Embryonic facial prominence (tissue), 1 donor: ENCODE results near the gene CCDC57.

Experiments used
- DNase-seq: peaks from one replicate; pipeline ENCODE4 v3.0.0-alpha.2; 2016; ENCODE audit errors: extremely low spot score

CCDC57 gene

DNA sequence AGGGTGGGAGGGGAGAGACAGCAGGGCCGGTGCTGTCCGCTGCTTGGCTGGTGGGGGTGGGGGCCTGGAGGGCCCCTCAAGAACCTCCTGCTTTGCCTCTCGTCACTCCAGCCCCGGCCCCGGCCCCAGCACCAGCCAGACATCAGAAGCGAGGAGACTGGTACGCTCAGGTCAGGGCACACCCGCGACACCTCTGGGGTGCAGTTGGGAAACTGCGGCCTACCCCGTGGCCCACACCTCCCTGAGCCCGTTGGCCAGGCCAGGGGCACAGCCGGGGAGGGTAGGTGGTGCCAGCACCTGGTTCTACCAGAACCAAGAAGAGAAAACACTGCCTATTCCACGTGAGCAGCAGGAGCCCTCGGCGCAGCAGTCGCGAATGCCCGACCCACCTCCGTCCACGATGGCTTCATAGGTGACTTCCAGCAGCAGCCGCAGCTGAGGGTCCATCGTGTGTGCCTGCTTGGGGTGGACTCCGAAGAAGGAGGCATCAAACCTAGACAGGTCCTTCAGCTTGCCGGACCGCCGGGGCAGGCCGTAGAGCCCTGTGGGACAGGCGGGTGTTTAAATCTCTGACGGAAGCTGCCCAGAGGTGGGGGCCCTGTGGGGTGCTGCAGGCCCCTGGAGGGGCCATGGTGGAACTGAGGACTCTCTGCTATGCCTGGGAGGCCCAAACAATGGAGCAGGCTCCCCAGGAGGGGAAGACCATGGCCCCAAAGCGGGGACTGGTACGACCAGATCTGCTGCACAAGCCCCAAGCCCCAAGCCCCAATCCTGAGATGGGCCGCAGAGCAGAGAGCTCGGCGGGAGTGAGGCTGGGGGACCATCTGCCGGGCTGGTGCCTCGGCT is 117.5 kb downstream of the CCDC57 start:
- DNase-seq = no peak

DNA sequence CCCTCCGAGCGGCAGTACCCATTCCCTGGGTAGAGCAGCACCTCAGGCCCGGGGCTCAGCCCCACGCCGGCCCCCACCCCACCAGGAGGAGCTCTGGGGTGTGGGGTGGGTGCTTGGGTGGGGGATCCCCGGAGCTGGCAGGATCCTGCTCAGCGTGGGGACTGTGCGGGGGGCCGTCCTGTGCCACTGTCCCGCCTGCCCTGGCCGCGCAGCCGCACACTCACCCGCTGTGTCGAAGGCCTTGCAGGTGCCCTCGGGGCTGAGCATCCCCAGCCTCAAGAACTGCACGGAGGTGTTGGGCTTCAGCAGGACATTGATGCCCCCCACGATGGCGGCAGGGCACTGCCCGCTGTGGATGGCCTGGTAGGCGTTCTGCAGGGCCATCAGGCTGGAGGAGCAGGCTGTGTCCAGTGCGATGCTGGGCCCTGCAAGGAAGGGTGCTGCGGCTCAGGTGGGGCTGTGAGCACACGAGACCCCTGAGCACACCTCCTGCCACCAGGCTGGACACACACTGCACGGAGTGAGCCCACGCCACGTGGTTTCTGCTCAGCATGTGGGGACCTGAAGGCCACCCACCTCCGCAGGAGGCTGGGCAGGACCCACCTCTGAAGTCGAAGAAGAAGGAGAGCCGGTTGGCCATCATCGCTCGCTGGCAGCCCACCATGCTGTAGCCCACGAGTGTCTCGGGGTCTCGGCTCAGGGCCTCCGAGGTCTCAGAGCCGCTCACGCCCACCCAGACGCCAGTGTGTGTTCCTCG is 119.5 kb downstream of the CCDC57 start:
- DNase-seq = no peak

- no peak for DNase-seq
Measured at GRCh38 chr17:82092628-82092994, 120.0 kb downstream of the CCDC57 start.

- DNase-seq = no peak
Measured at GRCh38 chr17:82092094-82092586, 120.5 kb downstream of the CCDC57 start.

GRCh38 chr17:82091264-82092066 is 121.2 kb downstream of the CCDC57 start:
- DNase-seq = no peak

DNA sequence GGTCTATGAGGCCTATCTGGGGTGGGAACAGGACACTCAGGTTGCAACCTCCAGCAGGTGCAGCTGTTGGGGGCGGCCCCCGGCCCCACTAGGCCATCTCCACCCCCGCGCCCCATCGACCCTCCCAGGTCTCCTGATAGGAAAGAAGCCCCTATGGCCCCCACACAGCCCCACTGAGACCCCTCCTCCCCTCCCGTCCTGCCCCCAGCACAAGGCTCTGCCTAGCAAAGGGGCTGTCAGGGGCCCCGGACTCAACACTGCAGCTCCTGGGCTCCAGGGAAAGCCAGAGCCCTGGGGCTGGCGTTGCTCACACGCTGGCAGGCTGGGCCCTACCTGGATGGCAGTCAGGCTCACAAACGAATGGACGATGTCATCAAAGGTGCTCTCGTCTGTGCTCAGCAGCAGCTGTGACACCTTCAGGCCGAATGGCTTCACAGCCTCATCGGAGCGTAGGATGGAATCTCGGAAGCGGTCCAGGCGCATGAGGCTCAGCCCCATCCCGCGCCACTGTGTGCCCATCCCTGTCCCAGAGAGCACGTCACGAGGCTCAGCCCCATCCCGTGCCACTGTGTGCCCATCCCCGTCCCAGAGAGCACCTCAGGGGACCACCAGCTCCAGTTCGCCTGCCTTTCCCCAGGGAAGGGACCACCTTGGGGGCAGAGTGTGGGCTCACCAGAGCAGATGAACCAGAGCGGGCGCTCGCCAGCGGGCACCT is 121.9 kb downstream of the CCDC57 start:
- no peak for DNase-seq

DNA sequence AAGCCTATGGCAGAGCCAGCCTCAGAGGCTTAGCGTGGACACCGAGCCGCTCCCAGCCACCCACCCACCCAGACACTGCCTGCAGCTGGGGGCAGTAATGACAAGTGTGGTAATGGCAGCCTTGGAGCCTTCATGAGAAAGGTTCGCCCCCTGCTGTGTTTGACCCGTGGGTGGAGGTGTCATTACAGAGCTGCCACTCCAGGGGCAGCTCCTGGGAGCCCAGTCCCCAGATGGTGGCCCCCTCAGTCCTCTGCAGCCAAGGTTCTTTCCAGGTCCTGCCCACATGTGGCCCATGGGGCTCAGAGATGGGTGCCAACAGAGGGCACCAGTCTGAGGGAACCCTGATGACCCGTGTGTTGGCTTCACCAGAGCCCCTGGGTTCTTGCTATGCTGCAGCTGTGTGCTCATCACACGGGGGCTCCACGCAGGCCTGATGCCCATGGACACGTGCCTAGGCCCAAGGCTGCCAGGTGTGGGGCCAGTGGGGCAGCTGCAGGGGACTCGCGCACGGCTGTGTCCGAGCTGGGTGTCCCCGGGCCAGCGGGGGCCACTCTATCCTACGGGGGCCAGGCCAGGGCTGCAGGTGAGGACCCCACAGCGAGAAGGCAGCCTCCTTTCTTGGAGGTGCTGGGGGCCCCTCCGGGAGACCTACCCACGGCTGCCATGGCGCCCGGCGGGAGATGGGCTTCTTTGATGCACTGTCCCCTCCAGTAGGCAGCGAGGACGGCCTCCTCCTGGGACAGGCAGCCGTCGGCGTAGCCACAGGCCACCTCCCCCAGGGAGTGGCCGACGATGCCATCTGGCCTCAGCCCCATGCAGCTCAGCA is 122.7 kb downstream of the CCDC57 start:
- DNase-seq = no peak

DNA sequence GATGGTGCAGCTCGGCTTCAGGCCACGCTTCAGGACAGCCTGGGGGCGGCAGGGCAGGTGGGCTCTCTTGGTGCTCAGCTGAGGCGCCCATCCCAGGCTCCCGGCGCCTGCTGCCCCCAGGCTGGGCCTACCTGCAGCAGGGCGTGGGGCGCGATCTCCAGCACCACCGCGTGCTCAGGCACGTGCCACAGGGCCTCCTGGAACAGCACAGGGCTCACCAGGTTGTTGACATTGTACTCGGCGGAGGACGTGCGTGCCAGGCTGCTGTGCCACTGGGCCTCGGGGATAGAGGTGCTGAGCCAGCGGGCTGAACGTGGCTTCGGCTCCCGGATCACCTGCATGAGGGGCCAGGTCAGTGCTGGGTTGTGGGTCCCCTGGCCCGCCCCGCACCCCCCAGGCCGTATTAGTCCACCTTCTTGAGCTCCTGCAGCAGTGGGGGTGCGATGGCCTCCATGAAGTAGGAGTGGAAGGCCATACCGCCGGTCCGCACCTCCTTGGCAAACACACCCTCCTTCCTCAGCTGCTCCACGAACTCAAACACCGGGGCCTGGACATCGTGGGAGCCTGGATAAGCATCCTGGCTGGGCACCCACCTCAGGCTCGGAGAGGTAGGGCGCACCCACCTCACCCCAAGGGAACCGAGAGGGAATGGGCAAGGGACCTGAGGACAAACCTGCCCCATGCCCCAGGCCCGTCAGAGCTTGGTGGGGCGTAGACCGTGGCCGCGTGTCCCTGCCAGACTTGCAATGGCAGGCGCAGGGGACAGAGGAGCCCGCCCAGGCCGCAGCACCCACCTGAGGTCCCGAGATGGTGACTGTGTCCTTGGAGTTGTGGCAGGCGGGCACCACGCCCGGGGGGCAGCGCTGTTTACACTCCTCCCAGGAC is 123.6 kb downstream of the CCDC57 start:
- no peak for DNase-seq

- no peak for DNase-seq
Measured at GRCh38 chr17:82087961-82088837, 124.4 kb downstream of the CCDC57 start.

DNA sequence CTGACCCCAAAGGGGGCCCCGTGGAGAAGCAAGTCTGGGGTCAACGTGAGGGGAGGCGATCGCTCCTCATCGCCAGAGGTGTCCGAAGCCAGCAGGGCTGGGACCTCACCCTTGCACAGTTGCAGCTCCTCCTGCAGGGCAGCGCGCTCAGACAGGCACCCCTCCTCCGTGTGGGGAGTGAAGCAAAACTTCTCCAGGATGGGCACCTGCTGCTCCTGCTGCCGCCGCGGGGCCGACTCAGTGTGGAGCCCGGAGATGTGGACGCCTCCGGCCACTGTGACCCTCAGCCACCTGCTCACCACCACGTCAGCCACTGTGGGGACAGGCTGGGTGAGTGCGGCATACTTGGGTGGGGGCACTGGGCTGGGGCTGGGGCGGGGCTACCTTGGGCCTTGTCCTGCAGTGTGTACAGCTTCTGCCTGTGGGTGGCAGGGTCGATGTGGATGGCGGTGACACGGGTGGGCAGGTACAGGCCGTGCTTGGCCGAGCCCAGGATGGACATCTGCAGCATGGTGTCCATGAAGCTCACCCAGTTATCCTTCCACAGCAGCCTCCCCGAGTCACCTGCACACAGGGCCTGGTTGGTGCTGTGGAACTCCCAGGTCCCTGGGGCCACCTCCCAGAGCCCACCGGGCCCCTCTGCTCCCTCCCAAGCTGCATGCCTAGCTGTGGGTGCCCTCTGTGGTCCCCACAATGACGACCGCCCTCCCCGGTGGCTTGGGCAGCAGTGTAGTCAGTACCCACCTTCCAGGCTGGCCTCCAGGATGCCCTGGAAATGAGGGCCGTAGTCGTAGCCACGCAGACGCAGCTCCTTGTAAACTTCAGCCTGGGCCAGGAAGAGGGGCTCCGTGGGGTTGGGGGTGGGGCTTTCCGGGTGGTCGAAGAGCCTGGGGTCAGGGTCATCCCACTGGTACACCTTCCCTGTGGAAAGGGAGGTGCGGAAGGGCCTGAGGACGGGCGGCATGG is 125.4 kb downstream of the CCDC57 start:
- no peak for DNase-seq

DNA sequence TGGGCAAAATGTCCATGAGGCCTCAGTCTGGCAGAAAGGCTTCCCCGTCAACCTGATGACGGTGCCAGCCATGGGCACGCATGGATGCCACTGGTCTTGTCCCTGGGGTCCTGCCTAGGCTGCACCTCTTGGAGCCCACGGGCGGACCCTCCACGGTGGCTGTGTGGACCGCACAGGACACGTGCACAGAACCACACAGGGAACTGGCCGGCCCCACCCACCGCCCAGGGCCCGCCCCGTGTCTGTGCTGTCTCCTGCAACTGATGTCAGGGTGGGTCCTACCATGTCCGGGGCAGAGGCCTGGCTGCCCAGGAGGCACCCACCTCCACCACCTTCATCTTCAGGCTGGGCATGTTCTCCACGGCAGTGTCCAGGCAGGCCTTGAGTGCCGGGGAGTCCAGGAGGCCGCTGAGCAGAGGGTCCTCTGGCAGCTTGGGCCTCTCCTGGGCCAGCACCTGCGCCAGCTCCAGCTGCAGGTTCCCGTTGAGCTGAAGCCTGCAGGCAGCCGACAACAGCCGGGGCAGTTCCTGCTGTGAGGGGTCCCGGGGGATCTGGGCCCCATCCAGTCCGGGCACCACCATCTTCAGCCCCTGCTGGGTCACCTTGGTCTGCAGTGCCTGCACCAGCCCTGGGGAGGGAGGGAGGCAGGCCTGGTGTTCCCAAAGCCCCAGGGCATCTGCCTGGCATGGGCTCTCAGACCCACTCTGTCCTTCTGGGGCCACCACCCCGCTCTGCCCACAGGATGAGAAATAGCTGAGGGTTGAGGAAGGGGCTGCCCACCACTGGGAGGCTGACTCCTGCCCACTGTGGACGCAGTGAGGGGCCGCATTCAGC is 126.5 kb downstream of the CCDC57 start:
- no peak for DNase-seq

DNA sequence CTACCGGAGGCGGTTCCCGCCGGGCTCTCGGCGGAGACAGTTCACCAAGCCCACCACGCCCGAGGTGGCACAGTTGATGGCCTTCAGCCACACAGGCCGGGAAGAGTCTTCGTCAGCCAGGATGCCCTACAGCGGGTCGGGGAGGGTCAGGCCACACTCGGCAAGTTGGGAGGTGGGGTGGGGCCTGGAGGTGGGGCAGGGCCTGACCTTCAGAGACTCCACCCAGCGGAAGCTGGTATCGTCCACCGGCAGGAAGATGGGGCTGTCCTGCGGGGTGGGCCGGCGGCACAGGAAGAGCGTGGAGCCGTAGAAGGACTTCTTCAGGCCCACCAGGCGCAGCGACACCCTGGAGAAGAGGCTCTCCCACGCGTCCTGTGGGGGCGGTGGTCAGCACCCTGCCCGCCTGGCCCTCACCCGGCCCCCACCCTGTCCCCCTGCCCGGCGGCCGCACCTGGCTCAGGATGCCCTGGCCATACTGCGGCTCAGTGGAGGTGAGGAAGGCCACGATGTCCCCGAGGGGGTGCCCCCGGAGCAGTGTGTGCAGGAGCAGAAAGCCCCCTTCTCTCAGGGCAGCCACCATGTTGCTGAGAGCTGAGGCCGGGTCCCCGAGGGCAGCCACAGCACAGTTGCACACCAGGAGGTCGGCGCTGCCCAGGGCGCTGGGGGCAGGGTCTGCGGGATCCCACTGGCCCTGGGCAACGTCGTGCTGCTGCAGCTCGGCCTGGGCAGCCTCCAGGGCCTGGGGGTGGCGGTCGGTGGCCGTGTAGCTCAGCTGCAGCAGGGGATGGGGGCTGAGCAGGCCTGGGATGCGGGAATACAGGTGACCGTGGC is 127.4 kb downstream of the CCDC57 start:
- no peak for DNase-seq

DNA sequence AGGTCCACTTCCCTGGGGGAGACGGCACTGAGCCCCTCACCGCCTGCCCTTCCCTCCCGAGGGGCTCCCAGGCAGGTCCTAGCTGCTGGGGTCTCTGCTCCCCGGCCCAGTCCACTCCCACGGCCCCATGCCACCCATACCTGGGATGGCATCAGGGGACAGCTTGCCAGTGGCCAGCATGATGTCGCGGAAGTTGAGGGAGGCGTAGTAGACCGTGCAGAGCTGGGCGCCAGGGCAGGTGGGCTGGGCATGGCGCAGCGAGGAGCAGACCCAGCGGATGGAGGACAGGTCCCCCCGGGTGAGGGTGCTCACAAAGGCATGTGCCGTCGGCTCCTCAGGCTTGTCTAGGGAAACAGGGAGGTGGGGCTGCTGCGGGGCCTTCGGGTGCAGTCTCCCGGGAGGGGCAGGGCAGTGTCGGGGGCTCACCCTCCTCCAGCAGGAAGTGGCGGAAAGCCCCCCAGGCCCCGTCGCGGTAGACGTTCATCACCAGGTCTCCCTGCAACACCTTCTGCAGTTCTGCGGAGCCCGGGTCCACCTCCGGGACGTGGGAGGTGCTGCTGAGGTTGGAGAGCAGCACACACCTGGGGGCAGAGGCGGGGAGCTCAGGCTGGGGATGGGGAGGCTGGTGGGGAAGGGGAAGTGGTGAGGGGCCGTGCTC is 128.1 kb downstream of the CCDC57 start:
- DNase-seq = no peak

DNA sequence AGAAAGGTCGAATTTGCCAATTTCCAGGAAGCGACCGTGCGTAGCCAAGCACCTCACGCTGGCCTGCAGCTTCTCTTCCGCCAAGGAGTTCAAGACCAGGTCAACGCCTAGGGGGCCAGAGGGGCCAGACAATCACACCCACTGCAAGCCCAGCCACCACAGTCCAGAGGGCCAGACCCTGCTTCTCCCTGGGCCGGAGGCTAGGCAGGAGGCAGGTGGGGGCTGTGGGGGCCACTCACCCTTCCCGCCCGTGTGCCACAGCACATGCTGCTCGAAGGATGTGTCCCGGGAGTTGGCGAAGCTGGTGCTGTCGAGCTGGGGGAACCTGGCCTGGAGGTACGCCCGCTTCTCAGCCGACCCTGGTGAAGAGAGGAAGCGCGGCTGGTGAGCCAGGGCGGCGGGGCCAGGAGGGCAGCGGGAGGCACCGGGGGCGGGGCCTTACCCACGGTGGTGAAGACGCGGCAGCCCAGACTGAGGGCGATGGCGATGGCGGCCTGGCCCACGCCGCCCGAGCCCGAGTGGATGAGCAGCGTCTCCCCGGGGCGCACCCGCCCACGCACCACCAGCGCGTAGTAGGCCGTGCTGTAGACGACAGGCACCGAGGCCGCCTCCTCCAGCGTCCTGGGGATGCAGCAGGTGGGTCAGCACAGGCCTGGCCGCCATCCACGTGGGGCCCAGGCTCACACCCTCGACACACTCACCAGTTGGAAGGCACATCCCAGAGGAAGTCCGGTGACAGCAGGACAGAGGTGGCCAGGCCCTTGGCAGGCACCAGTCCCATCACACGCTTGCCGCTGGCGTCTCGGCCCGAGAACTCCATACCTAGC is 128.9 kb downstream of the CCDC57 start:
- no peak for DNase-seq
